ENCODE results near the gene ITIH3. TPM values are rescaled to one million over a fixed set of nuclear protein-coding genes. Genes with fewer than 3 reads are reported as not detected.

Gene ITIH3
- total RNA-seq, 1 experiment from 2014 or later, result 0.26 TPM

DNA sequence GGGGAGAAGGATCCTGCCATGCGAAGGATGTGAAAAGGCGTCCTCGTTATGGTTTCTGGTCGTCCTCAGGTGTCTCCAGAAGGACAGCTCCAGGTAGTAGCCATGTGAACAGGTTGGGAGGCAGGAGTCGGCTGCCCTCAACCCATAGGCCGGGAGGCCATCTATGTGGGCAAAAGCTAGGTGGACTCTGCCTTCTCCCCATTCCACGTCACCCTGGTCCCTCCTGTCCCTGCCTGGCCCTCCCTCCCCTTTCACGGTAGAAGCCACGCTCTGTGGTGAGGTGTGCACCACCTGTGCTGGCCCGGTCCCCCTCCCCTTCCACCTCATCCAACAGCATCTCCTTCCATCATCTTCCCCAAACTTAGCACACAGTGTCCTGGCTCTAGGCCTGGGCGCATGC, 16.3 kb downstream of the ITIH3 start:
- no peak for DNase-seq (ENCODE audit: low read depth, low spot score)
- in situ Hi-C loops (cut with HindIII; ENCODE audit: low pct_unique_long_range_greater_than_20kb, low sequenced_read_pairs), result no loop called here

DNA sequence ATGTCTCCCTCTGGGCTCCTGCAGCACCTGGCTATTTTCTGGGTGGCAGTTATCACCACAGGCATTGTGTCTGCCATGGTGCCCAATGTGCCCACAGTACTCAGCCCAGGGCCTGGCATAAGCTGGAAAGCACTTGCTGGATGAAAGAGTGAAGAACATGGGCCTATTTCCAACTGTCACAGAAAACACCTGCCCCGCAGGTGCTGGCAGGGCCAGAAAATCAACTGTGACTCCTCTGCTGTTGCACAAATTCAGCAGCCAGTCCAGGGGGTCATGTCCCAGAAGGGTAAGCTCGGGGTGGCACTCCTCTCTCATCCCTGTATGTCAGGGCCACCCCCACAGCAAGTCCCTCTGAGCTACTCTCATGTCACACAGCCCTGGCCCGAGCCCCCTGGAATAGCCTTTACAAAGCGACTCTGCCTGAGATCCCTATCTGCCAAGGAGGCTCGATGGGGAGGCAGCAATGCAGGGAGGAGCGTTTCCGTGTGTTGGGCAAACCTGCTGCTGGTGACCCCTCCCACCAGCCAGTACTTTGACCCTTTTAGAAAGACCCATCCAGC, 16.9 kb downstream of the ITIH3 start:
- in situ Hi-C loops (cut with HindIII; ENCODE audit: low pct_unique_long_range_greater_than_20kb, low sequenced_read_pairs), result no loop called here

GRCh38 chr3:52813810-52814209, 19.2 kb downstream of the ITIH3 start:
- in situ Hi-C loops (cut with HindIII; ENCODE audit: low pct_unique_long_range_greater_than_20kb, low sequenced_read_pairs), result no loop called here
- no peak for DNase-seq (ENCODE audit: low read depth, low spot score)

More for the DNA sequence above, 16.9 kb downstream of the ITIH3 start:
- no peak for DNase-seq (ENCODE audit: low read depth, low spot score)

DNA sequence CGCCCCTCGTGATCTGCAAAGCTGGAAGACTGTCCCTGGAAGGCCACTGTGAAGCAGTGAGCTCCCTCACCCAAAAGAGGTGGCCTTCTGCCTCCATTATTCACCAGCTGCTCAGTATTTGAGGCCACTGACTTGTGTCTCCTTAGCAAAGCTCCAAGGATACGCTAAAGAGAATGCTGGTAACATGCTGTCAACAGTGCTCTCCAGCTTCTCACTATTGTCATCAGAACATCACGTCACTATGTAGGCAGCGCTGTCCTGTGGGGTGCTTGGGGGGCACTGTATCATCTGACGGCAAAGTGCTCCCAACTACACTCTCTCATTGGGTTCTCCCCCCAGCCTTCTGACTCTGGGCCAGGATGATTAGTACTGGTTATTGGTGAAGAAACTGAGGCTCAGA, 21.6 kb downstream of the ITIH3 start:
- DNase-seq (ENCODE audit: low read depth, low spot score), result no peak
- in situ Hi-C loops (cut with HindIII; ENCODE audit: low pct_unique_long_range_greater_than_20kb, low sequenced_read_pairs), result no loop called here

GRCh38 chr3:52816654-52817053, 22.1 kb downstream of the ITIH3 start:
- in situ Hi-C loops (cut with HindIII; ENCODE audit: low pct_unique_long_range_greater_than_20kb, low sequenced_read_pairs), result no loop called here
- DNase-seq (ENCODE audit: low read depth, low spot score), result no peak

DNA sequence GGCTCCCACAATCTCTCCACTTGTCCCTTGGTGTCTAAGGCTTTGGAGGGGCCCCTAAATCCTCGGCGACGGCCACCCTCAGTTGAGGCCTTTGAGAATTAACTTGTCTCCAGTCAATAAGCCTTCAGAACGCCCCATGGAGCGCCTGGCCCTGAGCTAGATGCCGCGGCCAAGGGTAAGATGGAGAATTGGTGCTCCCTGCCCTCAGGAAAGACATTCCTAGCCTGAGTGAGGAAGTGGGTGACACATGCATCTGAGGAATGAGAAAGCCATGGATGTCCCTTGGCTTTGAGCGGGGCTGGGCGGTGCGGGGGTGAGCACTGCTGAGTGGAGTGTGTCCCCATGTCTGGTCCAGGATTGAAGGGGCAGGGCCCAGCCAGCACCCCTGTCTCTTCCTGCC, 22.6 kb downstream of the ITIH3 start:
- DNase-seq (ENCODE audit: low read depth, low spot score), result no peak
- in situ Hi-C loops (cut with HindIII; ENCODE audit: low pct_unique_long_range_greater_than_20kb, low sequenced_read_pairs), result no loop called here

DNA sequence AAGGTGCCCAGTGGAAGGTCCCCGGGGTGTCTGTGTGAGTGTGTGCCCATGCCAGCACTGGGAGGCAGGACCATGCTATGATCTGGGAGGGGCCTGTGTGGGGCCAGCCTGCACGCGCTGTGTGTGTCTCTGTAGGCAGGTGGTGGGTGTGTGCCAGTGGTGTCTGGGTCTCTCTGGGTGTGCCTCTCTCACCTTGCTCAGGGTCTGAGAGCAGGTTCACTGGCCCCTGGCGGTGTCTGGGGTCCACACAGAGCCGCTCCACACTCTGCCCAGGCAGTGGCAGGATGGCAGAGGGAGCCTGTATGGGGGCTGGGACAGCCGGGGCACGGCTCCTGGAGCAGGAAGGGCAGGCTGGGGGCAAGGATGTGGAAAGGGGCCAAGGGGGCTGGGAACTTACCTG, 23.3 kb downstream of the ITIH3 start:
- in situ Hi-C loops (cut with HindIII; ENCODE audit: low pct_unique_long_range_greater_than_20kb, low sequenced_read_pairs), result no loop called here
- no peak for DNase-seq (ENCODE audit: low read depth, low spot score)

DNA sequence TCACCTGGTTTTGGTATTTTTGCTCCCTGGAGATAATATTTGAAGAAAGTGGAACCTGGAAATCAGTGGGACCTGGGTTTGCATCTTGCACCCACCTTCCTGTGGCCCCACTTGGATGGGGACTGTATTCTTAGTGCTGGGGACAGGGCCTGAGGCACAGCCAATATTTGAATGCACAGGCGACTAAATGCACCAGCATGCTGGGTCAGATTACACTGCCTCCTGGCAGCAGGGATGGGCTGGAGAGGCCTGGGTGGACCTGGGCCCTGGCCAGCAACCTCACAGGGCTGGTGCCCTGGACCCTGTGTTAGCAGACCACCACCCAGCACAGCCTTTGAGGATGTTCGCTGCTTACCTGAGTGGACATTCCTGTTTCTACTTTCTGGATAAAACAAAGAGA, 25.3 kb downstream of the ITIH3 start:
- in situ Hi-C loops (cut with HindIII; ENCODE audit: low pct_unique_long_range_greater_than_20kb, low sequenced_read_pairs), result no loop called here

DNA sequence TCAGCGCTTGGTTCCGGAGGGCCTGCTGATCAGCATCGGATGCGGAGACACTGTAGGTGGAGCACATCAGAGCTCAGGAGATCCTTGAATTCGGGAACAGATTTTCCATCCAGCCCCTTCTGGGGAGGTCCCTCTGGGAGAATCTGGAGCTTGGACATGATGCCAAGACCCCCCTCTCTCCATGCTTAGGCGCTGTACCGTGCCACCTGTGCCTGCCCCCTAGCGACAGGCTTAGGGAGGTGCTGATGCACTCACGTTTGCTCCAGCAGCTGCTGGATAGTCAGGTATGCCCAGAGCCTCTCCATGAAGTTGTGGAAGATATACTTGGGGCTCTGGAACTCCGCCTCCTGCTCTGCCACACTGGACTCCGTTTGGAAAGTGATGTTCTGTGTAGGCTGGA, 26.1 kb downstream of the ITIH3 start:
- in situ Hi-C loops (cut with HindIII; ENCODE audit: low pct_unique_long_range_greater_than_20kb, low sequenced_read_pairs), result no loop called here

More for the DNA sequence above, 25.3 kb downstream of the ITIH3 start:
- DNase-seq (ENCODE audit: low read depth, low spot score), result no peak

GRCh38 chr3:52822363-52822762, 27.8 kb downstream of the ITIH3 start:
- in situ Hi-C loops (cut with HindIII; ENCODE audit: low pct_unique_long_range_greater_than_20kb, low sequenced_read_pairs), result no loop called here
- DNase-seq (ENCODE audit: low read depth, low spot score), result no peak

More for the DNA sequence above, 26.1 kb downstream of the ITIH3 start:
- peak; percentile 63 for DNase-seq (ENCODE audit: low read depth, low spot score)

DNA sequence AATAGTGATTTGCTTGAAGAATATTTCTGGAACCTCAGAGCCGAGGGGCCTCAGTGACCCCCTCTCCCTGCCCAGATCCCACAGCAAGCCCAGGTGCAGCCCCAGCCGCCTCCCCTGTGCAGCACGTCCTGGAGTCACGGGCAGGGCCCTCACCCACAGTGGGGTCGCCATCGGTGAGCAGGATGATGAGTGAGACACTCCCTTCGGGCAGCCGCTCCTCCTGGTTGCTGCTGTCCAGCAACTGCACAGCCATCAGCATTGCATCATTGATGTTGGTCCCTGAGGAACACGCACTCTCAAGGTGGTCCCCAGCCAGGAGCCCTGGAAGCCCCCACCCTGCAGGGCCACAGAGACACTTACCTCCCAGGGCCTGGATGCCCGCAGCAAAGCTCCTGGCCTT, 29.4 kb downstream of the ITIH3 start:
- no peak for DNase-seq (ENCODE audit: low read depth, low spot score)
- in situ Hi-C loops (cut with HindIII; ENCODE audit: low pct_unique_long_range_greater_than_20kb, low sequenced_read_pairs), result no loop called here

DNA sequence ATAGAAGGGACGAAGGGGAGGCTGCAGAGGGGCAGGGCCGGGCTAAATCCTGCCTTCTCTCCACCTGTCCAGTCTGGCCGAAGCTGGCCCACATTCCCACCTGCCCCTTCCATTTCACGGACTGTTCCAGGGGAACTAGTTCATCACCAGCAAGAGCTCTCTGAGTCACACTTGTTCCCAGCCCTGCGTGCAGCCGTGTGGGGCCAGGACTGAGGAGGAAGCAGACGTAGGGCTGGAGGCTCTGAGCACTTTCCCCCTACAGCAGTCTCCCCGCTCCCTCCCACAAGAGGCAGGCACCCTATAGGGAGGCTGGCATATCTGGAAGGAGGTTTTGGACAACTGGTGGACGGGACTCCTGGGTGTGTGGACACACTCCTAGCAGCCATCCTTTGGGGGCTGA, 32.8 kb downstream of the ITIH3 start:
- in situ Hi-C loops (cut with HindIII; ENCODE audit: low pct_unique_long_range_greater_than_20kb, low sequenced_read_pairs), result no loop called here
- no peak for DNase-seq (ENCODE audit: low read depth, low spot score)

DNA sequence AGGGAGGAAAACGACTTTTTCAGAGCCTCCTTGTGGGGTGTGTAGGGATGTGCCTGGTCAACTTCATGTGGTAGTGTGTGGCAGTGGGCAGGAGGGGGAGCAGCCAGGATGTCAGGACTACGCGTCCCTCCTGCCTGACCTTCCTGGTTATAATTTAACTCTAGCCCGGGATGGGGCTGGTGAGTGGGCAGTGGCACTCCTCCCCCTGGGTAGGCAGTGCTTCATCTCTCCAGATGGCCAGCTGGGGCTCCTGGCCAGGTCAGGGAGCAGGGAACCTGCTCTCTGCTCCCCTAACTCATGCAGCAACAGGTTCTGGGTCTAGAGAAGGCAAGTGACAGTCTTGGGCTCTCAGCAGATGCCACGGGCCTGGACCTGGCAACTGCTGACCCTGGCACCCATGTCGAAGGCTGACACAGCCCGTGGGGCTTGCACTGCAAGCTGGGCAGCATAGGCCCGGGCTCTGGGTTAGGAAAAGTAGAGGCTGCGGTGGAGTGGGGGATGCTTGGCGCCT, 33.3 kb downstream of the ITIH3 start:
- no peak for DNase-seq (ENCODE audit: low read depth, low spot score)
- in situ Hi-C loops (cut with HindIII; ENCODE audit: low pct_unique_long_range_greater_than_20kb, low sequenced_read_pairs), result no loop called here

GRCh38 chr3:52829482-52829881, 34.9 kb downstream of the ITIH3 start:
- in situ Hi-C loops (cut with HindIII; ENCODE audit: low pct_unique_long_range_greater_than_20kb, low sequenced_read_pairs), result no loop called here
- DNase-seq (ENCODE audit: low read depth, low spot score), result no peak

- in situ Hi-C loops (cut with HindIII; ENCODE audit: low pct_unique_long_range_greater_than_20kb, low sequenced_read_pairs), result no loop called here
- no peak for DNase-seq (ENCODE audit: low read depth, low spot score)
These were observed 35.4 kb downstream of the ITIH3 start for GRCh38 chr3:52829906-52830463.

- in situ Hi-C loops (cut with HindIII; ENCODE audit: low pct_unique_long_range_greater_than_20kb, low sequenced_read_pairs), result no loop called here
- DNase-seq (ENCODE audit: low read depth, low spot score), result no peak
These were observed 36.1 kb downstream of the ITIH3 start, which contains the start of gene ITIH4 for GRCh38 chr3:52830535-52831258. Gene ITIH4 (minus strand): TSS chr3:52830672. CDS start chr3:52830642, 30 bp downstream.

DNA sequence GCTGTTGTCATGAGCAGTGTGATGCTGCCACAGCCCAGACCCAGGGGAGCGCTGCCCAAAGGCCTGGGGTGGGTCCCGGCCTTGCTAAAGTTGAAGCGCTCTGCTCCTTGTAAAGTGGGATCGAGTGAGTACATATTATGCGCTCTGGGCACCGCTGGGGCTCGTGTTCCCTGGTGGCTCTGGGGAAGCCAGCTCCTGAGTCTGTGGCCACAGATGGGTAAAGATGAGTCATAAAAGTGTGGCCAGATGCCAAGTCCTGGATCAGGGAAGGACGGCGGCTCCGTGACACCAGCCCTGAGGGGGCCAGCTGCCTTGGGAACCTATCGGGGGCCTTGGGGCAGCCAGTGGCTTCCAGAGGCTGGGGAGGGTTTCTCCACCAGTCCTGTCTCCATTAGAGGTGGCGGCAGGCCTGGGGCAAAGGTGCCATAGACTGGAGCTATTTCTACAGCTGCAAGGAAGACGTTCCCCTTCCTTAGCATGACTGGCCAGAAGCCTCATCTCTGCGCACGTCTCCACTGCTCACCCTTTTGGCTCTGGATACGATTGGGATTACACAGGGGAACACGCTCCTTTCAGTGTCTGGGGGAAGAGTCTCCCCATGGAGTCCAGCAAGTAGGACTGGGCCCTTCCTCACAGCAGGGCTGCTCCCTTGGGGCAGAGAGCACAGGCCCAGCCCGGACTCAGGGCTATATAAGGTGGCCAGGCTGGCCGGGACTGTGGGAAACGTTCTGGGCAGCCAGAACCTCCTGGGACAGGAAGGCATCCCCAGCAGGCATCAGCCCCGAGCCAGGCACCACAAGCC, 37.1 kb downstream of the ITIH3 start:
- DNase-seq (ENCODE audit: low read depth, low spot score), result peak; percentile 54
- in situ Hi-C loops (cut with HindIII; ENCODE audit: low pct_unique_long_range_greater_than_20kb, low sequenced_read_pairs), result no loop called here

- no peak for DNase-seq (ENCODE audit: low read depth, low spot score)
- in situ Hi-C loops (cut with HindIII; ENCODE audit: low pct_unique_long_range_greater_than_20kb, low sequenced_read_pairs), result no loop called here
These were observed 38.6 kb downstream of the ITIH3 start for GRCh38 chr3:52833202-52833601.
